Activated T-cell treated with anti-CD3 and anti-CD28 coated beads, Interleukin-2, amount 50 U/mL, for 72 hours (primary cell): ENCODE data around the gene PDCD11. TPM values are rescaled to one million over a fixed set of nuclear protein-coding genes. Genes with fewer than 3 reads are reported as not detected.

Experiments
- ATAC-seq, 2 donors: fragments of 150-1000 bp; cut with Tn5 transposase; replicated peaks in 1 of 2; 2 replicates each; pipeline ENCODE4 v1.10.0; 2021; ENCODE audit warnings: moderate library complexity in 2 of 2, mild to moderate bottlenecking in 1 of 2
- DNase-seq, 2 donors: peaks; one replicate each; pipeline ENCODE4 v3.0.0; 2021 to 2022; ENCODE audit warnings: mixed read lengths in 1 of 2
- H3K27ac Mint-ChIP-seq: one replicate; pipeline ENCODE4 v1.8.0; 2022; ENCODE audit warnings: mild to moderate bottlenecking, moderate library complexity, mixed read lengths
- H3K27me3 Mint-ChIP-seq: one replicate; pipeline ENCODE4 v1.8.0; 2022; ENCODE audit warnings: low read depth, mixed read lengths
- H3K36me3 Mint-ChIP-seq, 2 donors: one replicate each; pipeline ENCODE4 v1.8.0; 2022; ENCODE audit warnings: mixed read lengths in 2 of 2, mild to moderate bottlenecking in 1 of 2; ENCODE audit not compliant: insufficient read depth in 2 of 2
- H3K4me1 Mint-ChIP-seq: one replicate; pipeline ENCODE4 v1.8.0; 2022; ENCODE audit warnings: low read depth, mixed read lengths
- H3K4me3 Mint-ChIP-seq, 2 donors: one replicate each; pipeline ENCODE4 v1.8.0; 2022; ENCODE audit warnings: mild to moderate bottlenecking in 2 of 2, mixed read lengths in 2 of 2, moderate library complexity in 2 of 2
- H3K9me3 Mint-ChIP-seq, 2 donors: one replicate each; pipeline ENCODE4 v1.8.0; 2022; ENCODE audit warnings: mixed read lengths in 2 of 2
- total RNA-seq, 2 donors: library from RNA; stranded (reverse); gene quantifications; one replicate each; pipeline ENCODE4 v1.2.3, GENCODE V29; 2022

The PDCD11 gene
- total RNA-seq, 2 donors from 2014 or later: 41.2 to 54.0 TPM

- Mint-ChIP-seq H3K36me3 (peaks cover 13 to 22% of the 10 kb centered on the region in 2 donors), H3K9me3 (no peaks in the 10 kb centered on the region), H3K4me1 (peaks cover 21% of the 10 kb centered on the region), H3K27me3 (no peaks in the 10 kb centered on the region), H3K4me3 (no peak overlapping the region), H3K27ac (no peak overlapping the region)
- no peak for ATAC-seq
- no peak for DNase-seq
These were observed 50.8 kb downstream of the PDCD11 start for GRCh38 chr10:103447187-103447586.

- ATAC-seq (no peak), DNase-seq (no peak)
- Mint-ChIP-seq H3K4me1 (peaks cover 26% of the 10 kb centered on the region), H3K9me3 (no peaks in the 10 kb centered on the region), H3K36me3 (peaks cover 9 to 15% of the 10 kb centered on the region in 2 donors), H3K27ac (peak overlapping the region; percentile 1), H3K27me3 (no peaks in the 10 kb centered on the region), H3K4me3 (peak overlapping the region; percentile 2 to 39)
These were observed 52.3 kb downstream of the PDCD11 start for GRCh38 chr10:103448746-103449145.

GRCh38 chr10:103449208-103450144 is 53.0 kb downstream of the PDCD11 start:
- H3K36me3 Mint-ChIP-seq: peaks cover 9 to 14% of the 10 kb centered on the region in 2 donors
- no peak for ATAC-seq
- DNase-seq: no peak
- peak overlapping the region; percentile 16 to 27 for H3K4me3 Mint-ChIP-seq
- H3K27me3 Mint-ChIP-seq: no peaks in the 10 kb centered on the region
- no peaks in the 10 kb centered on the region for H3K9me3 Mint-ChIP-seq
- H3K4me1 Mint-ChIP-seq: peaks cover 23% of the 10 kb centered on the region
- peak overlapping the region; percentile 3 for H3K27ac Mint-ChIP-seq

- no peak for ATAC-seq
- H3K36me3 Mint-ChIP-seq: peaks cover 5 to 10% of the 10 kb centered on the region in 2 donors
These were observed 53.8 kb downstream of the PDCD11 start for GRCh38 chr10:103450201-103450695.

GRCh38 chr10:103451091-103451813 is 54.8 kb downstream of the PDCD11 start:
- Mint-ChIP-seq H3K27me3 (no peaks in the 10 kb centered on the region), H3K4me1 (peaks cover 23% of the 10 kb centered on the region), H3K27ac (peak overlapping the region; percentile 91), H3K36me3 (peaks cover 5 to 10% of the 10 kb centered on the region in 2 donors), H3K9me3 (no peaks in the 10 kb centered on the region), H3K4me3 (peak overlapping the region; percentile 94 to 96)
- peak; percentile 51 to 61 for DNase-seq
- ATAC-seq: peak; percentile 60 to 75

More at GRCh38 chr10:103450201-103450695, 53.8 kb downstream of the PDCD11 start:
- peaks cover 23% of the 10 kb centered on the region for H3K4me1 Mint-ChIP-seq
- no peak for DNase-seq
- peak overlapping the region; percentile 91 for H3K27ac Mint-ChIP-seq
- H3K27me3 Mint-ChIP-seq: no peaks in the 10 kb centered on the region
- H3K4me3 Mint-ChIP-seq: peak overlapping the region; percentile 94 to 96
- H3K9me3 Mint-ChIP-seq: no peaks in the 10 kb centered on the region

GRCh38 chr10:103451831-103452505 is 55.5 kb downstream of the PDCD11 start, which contains the start of gene CALHM2:
TSS of gene CALHM2 (minus strand) at chr10:103452370. CDS start at chr10:103449941, 2,429 bp downstream.
- Mint-ChIP-seq H3K27me3 (no peaks in the 10 kb centered on the region), H3K4me1 (peaks cover 23% of the 10 kb centered on the region), H3K9me3 (no peaks in the 10 kb centered on the region), H3K36me3 (peaks cover 5 to 10% of the 10 kb centered on the region in 2 donors), H3K27ac (peak within 1 kb of the TSS; percentile 79), H3K4me3 (peak within 1 kb of the TSS; percentile 94 to 96)
- peak; percentile 68 to 69 for DNase-seq
- ATAC-seq: peak; percentile 75 to 83

GRCh38 chr10:103452506-103453230 is 56.2 kb downstream of the PDCD11 start:
- Mint-ChIP-seq H3K4me3 (peak overlapping the region; percentile 94 to 96), H3K4me1 (peaks cover 23% of the 10 kb centered on the region), H3K27me3 (no peaks in the 10 kb centered on the region), H3K36me3 (peaks cover 5 to 10% of the 10 kb centered on the region in 2 donors), H3K27ac (peak overlapping the region; percentile 79), H3K9me3 (no peaks in the 10 kb centered on the region)
- ATAC-seq: no peak
- DNase-seq: no peak

GRCh38 chr10:103454026-103454425 is 57.6 kb downstream of the PDCD11 start:
- Mint-ChIP-seq H3K9me3 (no peaks in the 10 kb centered on the region), H3K4me1 (peaks cover 17% of the 10 kb centered on the region), H3K4me3 (peak overlapping the region in 1 of 2 donors; percentile 1), H3K27me3 (no peaks in the 10 kb centered on the region), H3K27ac (no peak overlapping the region), H3K36me3 (peaks cover 4 to 7% of the 10 kb centered on the region in 2 donors)
- ATAC-seq: no peak
- no peak for DNase-seq

GRCh38 chr10:103455235-103455634 is 58.8 kb downstream of the PDCD11 start:
- Mint-ChIP-seq H3K27me3 (no peaks in the 10 kb centered on the region), H3K4me1 (peaks cover 8% of the 10 kb centered on the region), H3K4me3 (no peak overlapping the region), H3K9me3 (no peaks in the 10 kb centered on the region), H3K27ac (no peak overlapping the region), H3K36me3 (no peaks in the 10 kb centered on the region)
- DNase-seq: no peak
- ATAC-seq: no peak

- no peak overlapping the region for H3K4me3 Mint-ChIP-seq
- peaks cover 8% of the 10 kb centered on the region for H3K4me1 Mint-ChIP-seq
- H3K27me3 Mint-ChIP-seq: no peaks in the 10 kb centered on the region
- DNase-seq (no peak), ATAC-seq (no peak)
- no peaks in the 10 kb centered on the region for H3K9me3 Mint-ChIP-seq
- no peak overlapping the region for H3K27ac Mint-ChIP-seq
- H3K36me3 Mint-ChIP-seq: no peaks in the 10 kb centered on the region
These were observed 59.7 kb downstream of the PDCD11 start for GRCh38 chr10:103456074-103456660.

GRCh38 chr10:103457176-103457712 is 60.8 kb downstream of the PDCD11 start:
- Mint-ChIP-seq H3K27me3 (no peaks in the 10 kb centered on the region), H3K27ac (no peak overlapping the region), H3K9me3 (no peaks in the 10 kb centered on the region), H3K4me3 (no peak overlapping the region), H3K36me3 (no peaks in the 10 kb centered on the region), H3K4me1 (peaks cover 8% of the 10 kb centered on the region)
- DNase-seq (no peak), ATAC-seq (no peak)
